Stimulated activated CD4-positive, alpha-beta T cell treated with anti-CD3 and anti-CD28 coated beads, Interleukin-2, amount 100 ng/mL, for 4 hours (primary cell): ENCODE results near the gene EIF3J.

Source experiments
- DNase-seq: peaks from one replicate; pipeline ENCODE4 v3.0.0-alpha.2; 2020; ENCODE audit warnings: low read depth

Gene EIF3J

GRCh38 chr15:44593042-44593736 is 56.2 kb downstream of the EIF3J start:
- DNase-seq = no peak

GRCh38 chr15:44595246-44595645 is 58.3 kb downstream of the EIF3J start:
- no peak for DNase-seq

- DNase-seq = no peak
Measured at GRCh38 chr15:44595656-44596510, 58.9 kb downstream of the EIF3J start.

- no peak for DNase-seq
Measured at GRCh38 chr15:44596511-44597010, 59.6 kb downstream of the EIF3J start.

GRCh38 chr15:44598066-44598465 is 61.1 kb downstream of the EIF3J start:
- DNase-seq = no peak

- DNase-seq = no peak
Measured at GRCh38 chr15:44598892-44599291, 61.9 kb downstream of the EIF3J start.

GRCh38 chr15:44603126-44603525 is 66.2 kb downstream of the EIF3J start:
- no peak for DNase-seq

- DNase-seq = no peak
Measured at GRCh38 chr15:44606740-44607139, 69.8 kb downstream of the EIF3J start.
